OCI-LY3 (cell line): ENCODE data around the gene SLC38A10.

Experiments
- CTCF ChIP-seq: fragments of 200-600, 300-600 bp; sonication (generic); IDR thresholded peaks from 2 replicates; pipeline ENCODE4 v1.5.1; 2014; ENCODE audit warnings: antibody characterized with exemption, low read length, low read depth
- EZH2phosphoT487 ChIP-seq: fragments of 200-600 bp; shearing (Covaris generic); IDR thresholded peaks from 2 replicates; pipeline ENCODE4 v1.6.1; 2018; ENCODE audit warnings: antibody characterized with exemption, mixed run types, low read depth

- TF ChIP-seq CTCF = no peak
- no peak for TF ChIP-seq EZH2phosphoT487
These were observed 97.1 kb downstream of the SLC38A10 start for GRCh38 chr17:81197831-81198490.
